Effector memory CD4-positive, alpha-beta T cell (primary cell): Measurements from ENCODE around the gene SIRT4.

Experiments used
- DNase-seq, 3 donors: peaks; one replicate each; pipeline ENCODE4 v3.0.0-alpha.2; 2020
- H3K27ac ChIP-seq: 2 replicates; pipeline ENCODE4 v1.7.0; 2013; ENCODE audit warnings: mild to moderate bottlenecking, low read length, moderate library complexity; ENCODE audit not compliant: insufficient read depth, poor library complexity, severe bottlenecking
- H3K27me3 ChIP-seq: replicated peaks from 2 replicates; pipeline ENCODE4 v1.7.0; 2013; ENCODE audit warnings: mild to moderate bottlenecking, low read length; ENCODE audit not compliant: insufficient read depth, control insufficient read depth, poor library complexity, severe bottlenecking
- H3K36me3 ChIP-seq: 2 replicates; pipeline ENCODE4 v1.7.0; 2013; ENCODE audit warnings: mild to moderate bottlenecking, low read length, moderate library complexity; ENCODE audit not compliant: control insufficient read depth, insufficient read depth
- H3K4me1 ChIP-seq: 2 replicates; pipeline ENCODE4 v1.7.0; 2013; ENCODE audit warnings: low read length, mild to moderate bottlenecking; ENCODE audit not compliant: control insufficient read depth, insufficient read depth, poor library complexity, severe bottlenecking
- H3K4me3 ChIP-seq: 2 replicates; pipeline ENCODE4 v1.7.0; 2013; ENCODE audit warnings: low read length, low read depth, mild to moderate bottlenecking; ENCODE audit not compliant: insufficient read depth, poor library complexity, severe bottlenecking
- H3K9me3 ChIP-seq: 2 replicates; pipeline ENCODE4 v1.7.0; 2013; ENCODE audit warnings: mild to moderate bottlenecking, low read length, moderate library complexity; ENCODE audit not compliant: control insufficient read depth

Gene SIRT4

GRCh38 chr12:120278137-120279069 is 23.7 kb upstream of the SIRT4 start:
- DNase-seq, result no peak
- H3K9me3 ChIP-seq, result no peaks in the 10 kb centered on the region
- H3K27ac ChIP-seq, result no peak overlapping the region

GRCh38 chr12:120283318-120283717 is 18.8 kb upstream of the SIRT4 start:
- DNase-seq, result no peak
- H3K36me3 ChIP-seq, result no peaks in the 10 kb centered on the region
- no peaks in the 10 kb centered on the region for H3K9me3 ChIP-seq
- H3K27ac ChIP-seq, result no peak overlapping the region
- no peaks in the 10 kb centered on the region for H3K27me3 ChIP-seq
- no peaks in the 10 kb centered on the region for H3K4me1 ChIP-seq
- no peak overlapping the region for H3K4me3 ChIP-seq

More at GRCh38 chr12:120278137-120279069, 23.7 kb upstream of the SIRT4 start:
- H3K4me3 ChIP-seq, result no peak overlapping the region
- no peaks in the 10 kb centered on the region for H3K27me3 ChIP-seq
- H3K4me1 ChIP-seq, result no peaks in the 10 kb centered on the region
- H3K36me3 ChIP-seq, result no peaks in the 10 kb centered on the region

- DNase-seq, result no peak
- Histone ChIP-seq H3K9me3 (no peaks in the 10 kb centered on the region), H3K27me3 (no peaks in the 10 kb centered on the region), H3K4me3 (no peak overlapping the region), H3K27ac (no peak overlapping the region), H3K4me1 (no peaks in the 10 kb centered on the region), H3K36me3 (no peaks in the 10 kb centered on the region)
Observed at GRCh38 chr12:120284381-120284780, 17.7 kb upstream of the SIRT4 start.

GRCh38 chr12:120286768-120287490 is 15.2 kb upstream of the SIRT4 start:
- Histone ChIP-seq H3K27ac (no peak overlapping the region), H3K36me3 (no peaks in the 10 kb centered on the region), H3K9me3 (no peaks in the 10 kb centered on the region), H3K27me3 (no peaks in the 10 kb centered on the region), H3K4me3 (no peak overlapping the region), H3K4me1 (peaks cover 4% of the 10 kb centered on the region)
- DNase-seq, result no peak

- no peaks in the 10 kb centered on the region for H3K36me3 ChIP-seq
- H3K4me1 ChIP-seq, result peaks cover 4% of the 10 kb centered on the region
- no peak for DNase-seq
- no peaks in the 10 kb centered on the region for H3K27me3 ChIP-seq
- no peak overlapping the region for H3K4me3 ChIP-seq
- no peak overlapping the region for H3K27ac ChIP-seq
- H3K9me3 ChIP-seq, result no peaks in the 10 kb centered on the region
Observed at GRCh38 chr12:120287491-120287890, 14.6 kb upstream of the SIRT4 start.

- Histone ChIP-seq H3K4me1 (peaks cover 4% of the 10 kb centered on the region), H3K9me3 (no peaks in the 10 kb centered on the region), H3K27ac (peak overlapping the region; percentile 100), H3K27me3 (no peaks in the 10 kb centered on the region), H3K36me3 (no peaks in the 10 kb centered on the region), H3K4me3 (peak overlapping the region; percentile 30)
- peak in 2 of 3 donors; percentile 4 to 16 for DNase-seq
Observed at GRCh38 chr12:120290609-120291305, 11.4 kb upstream of the SIRT4 start.

GRCh38 chr12:120292411-120292660 is 9.8 kb upstream of the SIRT4 start:
- DNase-seq, result no peak
- H3K4me1 ChIP-seq, result peaks cover 4% of the 10 kb centered on the region
- peak overlapping the region; percentile 100 for H3K27ac ChIP-seq

GRCh38 chr12:120292661-120293531 is 9.2 kb upstream of the SIRT4 start, which contains the start of gene RNU4-1:
Gene RNU4-1 (minus strand): TSS chr12:120293237.
- Histone ChIP-seq H3K27me3 (no peaks in the 10 kb centered on the region), H3K4me1 (peaks cover 4% of the 10 kb centered on the region), H3K27ac (peak within 1 kb of the TSS; percentile 100), H3K4me3 (peak within 1 kb of the TSS; percentile 66), H3K36me3 (no peaks in the 10 kb centered on the region), H3K9me3 (no peaks in the 10 kb centered on the region)
- peak; percentile 67 to 73 (median 70) for DNase-seq

More at GRCh38 chr12:120292411-120292660, 9.8 kb upstream of the SIRT4 start:
- Histone ChIP-seq H3K4me3 (peak overlapping the region; percentile 66), H3K36me3 (no peaks in the 10 kb centered on the region), H3K9me3 (no peaks in the 10 kb centered on the region), H3K27me3 (no peaks in the 10 kb centered on the region)

GRCh38 chr12:120314220-120314619 is 12.1 kb downstream of the SIRT4 start:
- Histone ChIP-seq H3K4me1 (no peaks in the 10 kb centered on the region), H3K4me3 (no peak overlapping the region), H3K27ac (no peak overlapping the region), H3K27me3 (no peaks in the 10 kb centered on the region), H3K36me3 (no peaks in the 10 kb centered on the region), H3K9me3 (no peaks in the 10 kb centered on the region)
- DNase-seq, result no peak
